A549 (cell line): ENCODE measurements around the gene ARHGEF19. TPM values are rescaled to one million over a fixed set of nuclear protein-coding genes. Genes with fewer than 3 reads are reported as not detected.

Experiments
- ATAC-seq, 2 experiments: fragments of 200-7000 bp in 1 of 2; fragments of >200 bp in 1 of 2; cut with Nextera tagmentation in 1 of 2; cut with Tn5 transposase in 1 of 2; 3 replicates each; pipeline versions ENCODE4 v1.8.0 to v1.9.1; 2018 to 2020; ENCODE audit warnings: mild to moderate bottlenecking in 1 of 2, moderate library complexity in 1 of 2
- CTCF ChIA-PET: fragments of 300-600 bp; sonication (Branson Sonifier 250); formaldehyde crosslinking; extraction: SDS; loops from one replicate; lab custom pipeline; 2021; ENCODE audit warnings: antibody characterized with exemption, inconsistent platforms; lab: Yijun Ruan, JAX
- POLR2A ChIA-PET: fragments of 350-600 bp; formaldehyde crosslinking; extraction: SDS; loops from one replicate; lab custom pipeline; 2021; ENCODE audit warnings: antibody characterized with exemption, inconsistent platforms; lab: Yijun Ruan, JAX
- DNase-seq, 2 experiments: peaks; one replicate each; pipeline versions ENCODE4 v3.0.0 to v3.0.0-alpha.2; 2011 to 2016; ENCODE audit warnings: low read depth in 1 of 2, low spot score in 1 of 2
- FAIRE-seq: peaks from 2 replicates; lab custom pipeline; 2011; peaks lifted over from hg19 to GRCh38; lab: Jason Lieb, UNC
- H3K27ac ChIP-seq, 2 experiments: fragments of >200 bp; sonication (Bioruptor Twin); formaldehyde crosslinking; 3 replicates each; pipeline ENCODE4 v1.5.1; 2016 to 2017
- H3K4me1 ChIP-seq: fragments of >200 bp; sonication (Bioruptor Twin); formaldehyde crosslinking; 3 replicates; pipeline ENCODE4 v1.6.1; 2016
- H3K4me2 ChIP-seq: fragments of >200 bp; sonication (Bioruptor Twin); formaldehyde crosslinking; 3 replicates; pipeline ENCODE4 v1.6.1; 2016
- H3K4me3 ChIP-seq: fragments of >200 bp; sonication (Bioruptor Twin); formaldehyde crosslinking; 3 replicates; pipeline ENCODE4 v1.5.1; 2016
- H3K9me3 ChIP-seq: fragments of >200 bp; sonication (Bioruptor Twin); formaldehyde crosslinking; 3 replicates; pipeline ENCODE4 v1.6.1; 2016
- BCL3 ChIP-seq: fragments of >200 bp; sonication (Bioruptor Twin); formaldehyde crosslinking; IDR thresholded peaks from 3 replicates; pipeline ENCODE4 v1.6.1; 2016
- E2F6 ChIP-seq: IDR thresholded peaks from 2 replicates; pipeline ENCODE4 v1.6.1; 2012; ENCODE audit warnings: low read depth, borderline replicate concordance
- EHF ChIP-seq: fragments of 250-450 bp; sonication (Bioruptor Pico); IDR thresholded peaks from 2 replicates; pipeline ENCODE4 v1.5.0; 2020; ENCODE audit warnings: mild to moderate bottlenecking
- FOSL2 ChIP-seq, 2 experiments: fragments of 450-650 bp in 1 of 2; fragments of >200 bp in 1 of 2; sonication (Bioruptor Twin) in 1 of 2; formaldehyde crosslinking; IDR thresholded peaks; 2 replicates each; pipeline versions ENCODE4 v1.5.0 to v1.6.1; 2016 to 2020; ENCODE audit warnings: mild to moderate bottlenecking in 1 of 2, moderate library complexity in 1 of 2
- HOXB5 ChIP-seq: fragments of 250-450 bp; sonication (Bioruptor Pico); IDR thresholded peaks from 2 replicates; pipeline ENCODE4 v1.5.0; 2020; ENCODE audit warnings: mild to moderate bottlenecking, moderate library complexity
- JUN ChIP-seq, 2 experiments: fragments of >200 bp; sonication (Bioruptor Twin); formaldehyde crosslinking; IDR thresholded peaks; 2 replicates in 1 of 2; 3 replicates in 1 of 2; pipeline ENCODE4 v1.6.1; 2016 to 2017
- KDM5A ChIP-seq: fragments of 200-600 bp; sonication (generic); IDR thresholded peaks from 2 replicates; pipeline ENCODE4 v1.6.1; 2016; ENCODE audit warnings: antibody characterized with exemption, mild to moderate bottlenecking
- MAX ChIP-seq: IDR thresholded peaks from 2 replicates; pipeline ENCODE4 v1.6.1; 2012
- MAZ ChIP-seq: fragments of 150-350 bp; IDR thresholded peaks from 2 replicates; pipeline ENCODE4 v1.6.1; 2014; ENCODE audit warnings: antibody characterized with exemption, low read depth, low read length, borderline replicate concordance
- MYC ChIP-seq: IDR thresholded peaks from 2 replicates; pipeline ENCODE4 v1.6.1; 2012; ENCODE audit warnings: mild to moderate bottlenecking, inconsistent platforms, low read length, improper control_type of control experiment, borderline replicate concordance
- PBX3 ChIP-seq: IDR thresholded peaks from 2 replicates; pipeline ENCODE4 v1.6.1; 2012
- PHF8 ChIP-seq: fragments of 200-600 bp; sonication (generic); IDR thresholded peaks from 2 replicates; pipeline ENCODE4 v1.6.1; 2016; ENCODE audit warnings: low read depth, mild to moderate bottlenecking, antibody characterized with exemption, moderate library complexity, borderline replicate concordance
- POLR2A ChIP-seq: IDR thresholded peaks from 2 replicates; pipeline ENCODE4 v1.6.1; 2012; ENCODE audit warnings: mild to moderate bottlenecking, low read length
- RAD21 ChIP-seq, 2 experiments: fragments of >200 bp in 1 of 2; sonication (Bioruptor Twin) in 1 of 2; formaldehyde crosslinking in 1 of 2; IDR thresholded peaks in 1 of 2; conservative IDR thresholded peaks in 1 of 2; 2 replicates in 1 of 2; 3 replicates in 1 of 2; pipeline ENCODE4 v1.6.1; 2012 to 2018; ENCODE audit warnings: inconsistent platforms in 1 of 2
- RARB ChIP-seq: fragments of 250-450 bp; sonication (Bioruptor Pico); IDR thresholded peaks from 2 replicates; pipeline ENCODE4 v1.8.0; 2021; ENCODE audit warnings: mild to moderate bottlenecking, moderate library complexity
- SMC3 ChIP-seq: fragments of >200 bp; sonication (Bioruptor Twin); formaldehyde crosslinking; IDR thresholded peaks from 3 replicates; pipeline ENCODE4 v1.6.1; 2018; ENCODE audit warnings: inconsistent platforms
- TFCP2L1 ChIP-seq: fragments of 250-450 bp; sonication (Bioruptor Pico); IDR thresholded peaks from 2 replicates; pipeline ENCODE4 v1.5.0; 2021; ENCODE audit warnings: mild to moderate bottlenecking
- TP53 ChIP-seq: fragments of 250-450 bp; sonication (Bioruptor Pico); IDR thresholded peaks from 2 replicates; pipeline ENCODE4 v1.5.0; 2021; ENCODE audit warnings: mild to moderate bottlenecking, moderate library complexity
- ZNF302 ChIP-seq: fragments of 250-450 bp; sonication (Bioruptor Pico); IDR thresholded peaks from 2 replicates; pipeline ENCODE4 v1.9.0; 2021; ENCODE audit warnings: inconsistent platforms, mild to moderate bottlenecking, moderate library complexity
- WGBS: methylation state at CpG from one replicate; pipeline ENCODE4 v1.1.6; 2017; ENCODE audit errors: missing lambda C conversion rate; 5-methylcytosine and 5-hydroxymethylcytosine counted together
- polyA plus RNA-seq, 4 experiments: library from polyadenylated mRNA; depleted of rRNA in 3 of 4; stranded (reverse); fragments of >200 nt; fragmentation: RNase III in 1 of 4; extraction: RNeasy Plus Mini Kit Qiagen cat#74134 plus additional on column Dnase treatment in 1 of 4; gene quantifications; 2 replicates in 3 of 4; 3 replicates in 1 of 4; pipeline ENCODE4 v1.2.3, GENCODE V29; 2011 to 2017

ARHGEF19 gene
- polyA plus RNA-seq, 2 of the 4 experiments (the other 2 are of a cell fraction) = 6.1 to 9.2 TPM

GRCh38 chr1:16155537-16156410, 56.7 kb downstream of the ARHGEF19 start, which contains the start of gene EPHA2:
EPHA2 (minus strand) TSS chr1:16156069; CDS start chr1:16155932, 137 bp downstream.
- 0% methylated on average over 2 of the region's 89 CpGs for WGBS
- DNase-seq = peak; percentile 79 to 91
- POLR2A ChIA-PET = interaction anchor here (0.6 to 4.1 kb wide), 10 partner anchors 8 to 80 kb away, joined by 3 to 35 read pairs (median 4); no protein-coding TSS in a partner anchor
- TF ChIP-seq RAD21 (conservative IDR thresholded peaks at IDR 0.05 in 1 of 2, IDR thresholded peaks at IDR 0.05 in 1 of 2) = peak in 1 of 2 experiments; percentile 16; a peak in 1 of 5 replicates
- peak; percentile 32; the same call in 1 of the 2 replicates for TF ChIP-seq PBX3
- TF ChIP-seq RARB (CRISPR knock-in tag) = no peak
- TF ChIP-seq ZNF302 = no peak
- peak; percentile 79 to 93 for TF ChIP-seq JUN (IDR thresholded peaks at IDR 0.05)
- 0 out of 3 replicates have a peak, but pooled peaks have one; percentile 4 for TF ChIP-seq SMC3
- no peak for TF ChIP-seq EHF (CRISPR knock-in tag)
- TF ChIP-seq PHF8 = peak; percentile 67
- no peak for TF ChIP-seq TFCP2L1 (CRISPR knock-in tag)
- TF ChIP-seq TP53 = peak; percentile 32; the same call in 1 of the 2 replicates
- TF ChIP-seq MAX = peak; percentile 18; the same call in 1 of the 2 replicates
- TF ChIP-seq E2F6 = no peak
- peak; percentile 93 for TF ChIP-seq POLR2A
- no peak for TF ChIP-seq HOXB5 (CRISPR knock-in tag)
- no peak for TF ChIP-seq FOSL2 (IDR thresholded peaks at IDR 0.05)
- peak; percentile 63 for TF ChIP-seq FOSL2 (CRISPR knock-in tag; IDR thresholded peaks at IDR 0.05)
- peak; percentile 96 for TF ChIP-seq MAZ
- TF ChIP-seq MYC = no peak
- TF ChIP-seq BCL3 = peak; percentile 92; the same call in 2 of the 3 replicates
- CTCF ChIA-PET = interaction anchor here (0.6 to 16.2 kb wide), 10 partner anchors 9 to 125 kb away, joined by 3 to 222 read pairs (median 4); partner anchors contain the start of gene FAM131C
- H3K4me2 ChIP-seq = peak within 1 kb of the TSS; percentile 98
- peak within 1 kb of the TSS; percentile 97 to 100 for H3K27ac ChIP-seq
- H3K4me1 ChIP-seq = peaks cover 44% of the 10 kb centered on the region
- H3K4me3 ChIP-seq = peak within 1 kb of the TSS; percentile 93
- peak; percentile 76 to 84 for ATAC-seq
- H3K9me3 ChIP-seq = no peaks in the 10 kb centered on the region
- FAIRE-seq = no peak

GRCh38 chr1:16153999-16154673, 58.3 kb downstream of the ARHGEF19 start:
- DNase-seq (no peak), ATAC-seq (no peak)
- H3K4me2 ChIP-seq = peak overlapping the region; percentile 98
- POLR2A ChIA-PET = interaction anchor here (0.7 to 4.1 kb wide), 8 partner anchors 9 to 91 kb away, joined by 3 to 35 read pairs (median 6); no protein-coding TSS in a partner anchor
- H3K9me3 ChIP-seq = no peaks in the 10 kb centered on the region
- peak overlapping the region; percentile 93 for H3K4me3 ChIP-seq
- no peak for TF ChIP-seq KDM5A
- peak in 1 of 2 experiments; percentile 57; a peak in 1 of 5 replicates for TF ChIP-seq JUN (IDR thresholded peaks at IDR 0.05)
- TF ChIP-seq, all 56 proteins: peak for 1
- FAIRE-seq = no peak
- Histone ChIP-seq H3K27ac (peak overlapping the region; percentile 97 to 100), H3K4me1 (peaks cover 57% of the 10 kb centered on the region)
- WGBS = 2% methylated on average over 15 of the region's 17 CpGs
- CTCF ChIA-PET = interaction anchor here (0.7 to 16.2 kb wide), 11 partner anchors 8 to 76 kb away, joined by 3 to 222 read pairs (median 6); partner anchors contain the start of gene FAM131C
